Keratinocyte (primary cell): Measurements from ENCODE around the gene CATSPERE. TPM values are rescaled to one million over a fixed set of nuclear protein-coding genes. Genes with fewer than 3 reads are reported as not detected.
A peak's percentile ranks its signal among the peaks of the same experiment; 100 is the strongest.

Experiments used
- DNase-seq: peaks from one replicate; pipeline ENCODE4 v3.0.0-alpha.2; 2011; ENCODE audit warnings: low read depth, missing footprints, low spot score
- FAIRE-seq: peaks from 2 replicates; lab custom pipeline; 2011; peaks lifted over from hg19 to GRCh38; lab: Jason Lieb, UNC
- H2AFZ ChIP-seq: 2 replicates; pipeline ENCODE4 v1.6.0; 2012; ENCODE audit warnings: low read length, control low read depth, inconsistent platforms; ENCODE audit not compliant: control insufficient read depth
- H3K27ac ChIP-seq: 2 replicates; pipeline ENCODE4 v1.5.1; 2011; ENCODE audit warnings: low read length; ENCODE audit not compliant: control insufficient read depth, insufficient read depth
- H3K27me3 ChIP-seq: 3 replicates; pipeline ENCODE4 v1.6.0; 2011; ENCODE audit warnings: low read length; ENCODE audit not compliant: control insufficient read depth, insufficient read depth; ENCODE audit errors: extremely low read depth
- H3K36me3 ChIP-seq, 2 experiments: 2 replicates in 1 of 2; 3 replicates in 1 of 2; pipeline ENCODE4 v1.5.1; 2011; ENCODE audit warnings: low read length in 2 of 2, mild to moderate bottlenecking in 1 of 2; ENCODE audit not compliant: control insufficient read depth in 2 of 2, insufficient read depth in 2 of 2; ENCODE audit errors: extremely low read depth in 1 of 2
- H3K4me1 ChIP-seq: 3 replicates; pipeline ENCODE4 v1.5.1; 2011; ENCODE audit warnings: low read length; ENCODE audit not compliant: control insufficient read depth, insufficient read depth; ENCODE audit errors: extremely low read depth
- H3K4me2 ChIP-seq: 3 replicates; pipeline ENCODE4 v1.6.0; 2011; ENCODE audit warnings: low read depth, low read length; ENCODE audit not compliant: control insufficient read depth, insufficient read depth; ENCODE audit errors: extremely low read depth
- H3K4me3 ChIP-seq, 3 experiments: fragments of 200-600 bp in 1 of 3; sonication (generic) in 1 of 3; 2 replicates in 2 of 3; 3 replicates in 1 of 3; pipeline ENCODE4 v1.5.1; 2011 to 2016; ENCODE audit warnings: low read length in 3 of 3, mild to moderate bottlenecking in 3 of 3, control low read depth in 2 of 3, inconsistent platforms in 1 of 3, low read depth in 1 of 3, mixed read lengths in 1 of 3, mixed run types in 1 of 3, moderate library complexity in 1 of 3; ENCODE audit not compliant: control insufficient read depth in 2 of 3, insufficient read depth in 2 of 3; ENCODE audit errors: extremely low read depth in 1 of 3
- H3K79me2 ChIP-seq: 2 replicates; pipeline ENCODE4 v1.6.0; 2012; ENCODE audit warnings: low read length; ENCODE audit not compliant: control insufficient read depth, insufficient read depth
- H3K9ac ChIP-seq: 3 replicates; pipeline ENCODE4 v1.6.0; 2011; ENCODE audit warnings: low read length; ENCODE audit not compliant: control insufficient read depth, insufficient read depth; ENCODE audit errors: extremely low read depth
- H3K9me1 ChIP-seq: 3 replicates; pipeline ENCODE4 v1.6.0; 2011; ENCODE audit warnings: low read length; ENCODE audit not compliant: control insufficient read depth, insufficient read depth; ENCODE audit errors: extremely low read depth
- H3K9me3 ChIP-seq: 2 replicates; pipeline ENCODE4 v1.5.1; 2012; ENCODE audit warnings: low read depth, low read length; ENCODE audit not compliant: control insufficient read depth
- H4K20me1 ChIP-seq: 3 replicates; pipeline ENCODE4 v1.6.0; 2011; ENCODE audit warnings: low read length; ENCODE audit not compliant: control insufficient read depth, insufficient read depth; ENCODE audit errors: extremely low read depth
- EZH2 ChIP-seq: IDR thresholded peaks from one replicate; pipeline ENCODE4 v1.6.1; 2012; ENCODE audit warnings: inconsistent platforms, mild to moderate bottlenecking, low read length, moderate library complexity
- dilution Hi-C: fragments of 300-500 bp; cut with MboI; formaldehyde crosslinking; loops from one replicate; pipeline ENCODE4 v1.7.0; 2020; ENCODE audit warnings: low sequenced_read_pairs; ENCODE audit not compliant: extremely low pct_ligation_motif_present
- polyA plus RNA-seq, 5 experiments: library from polyadenylated mRNA; depleted of rRNA in 3 of 5; stranded (reverse) in 3 of 5; stranded (forward) in 1 of 5; unstranded in 1 of 5; fragments of >200 nt; gene quantifications; 1 replicate in 1 of 5; 2 replicates in 3 of 5; 3 replicates in 1 of 5; pipeline versions ENCODE4 v1.2.1 to v1.2.3, GENCODE V29; 2011 to 2012; ENCODE audit warnings: missing spikeins in 2 of 5, low read depth in 1 of 5, low replicate concordance in 1 of 5
- TF ChIP-seq, protein P1 (sequence below), 3 experiments: IDR thresholded peaks in 1 of 3; conservative IDR thresholded peaks in 1 of 3; optimal IDR thresholded peaks in 1 of 3; 2 replicates in 2 of 3; 3 replicates in 1 of 3; pipeline versions ENCODE3 to v1.5.1; 2011; ENCODE audit warnings: low read length in 3 of 3, mild to moderate bottlenecking in 3 of 3, moderate library complexity in 2 of 3, control low read depth in 1 of 3, inconsistent platforms in 1 of 3; ENCODE audit not compliant: insufficient read depth in 2 of 3; ENCODE audit errors: extremely low read depth in 1 of 3

The CATSPERE gene
- polyA plus RNA-seq, 1 donor (not counting 4 experiments of a cell fraction or from before 2014, with no cell fraction given): 0.42 TPM

GRCh38 chr1:244442850-244443249 lies 18.2 kb upstream of the CATSPERE start:
- no peak overlapping the region for H3K4me2 ChIP-seq
- no peak for DNase-seq
- no peaks in the 10 kb centered on the region for H3K27me3 ChIP-seq
- no peak overlapping the region for H3K4me3 ChIP-seq
- no peaks in the 10 kb centered on the region for H3K9me3 ChIP-seq
- no peaks in the 10 kb centered on the region for H3K9me1 ChIP-seq
- FAIRE-seq: peak; percentile 5
- no peaks in the 10 kb centered on the region for H4K20me1 ChIP-seq
- H3K27ac ChIP-seq: no peak overlapping the region
- TF ChIP-seq EZH2: no peak
- TF ChIP-seq, protein P1, sequence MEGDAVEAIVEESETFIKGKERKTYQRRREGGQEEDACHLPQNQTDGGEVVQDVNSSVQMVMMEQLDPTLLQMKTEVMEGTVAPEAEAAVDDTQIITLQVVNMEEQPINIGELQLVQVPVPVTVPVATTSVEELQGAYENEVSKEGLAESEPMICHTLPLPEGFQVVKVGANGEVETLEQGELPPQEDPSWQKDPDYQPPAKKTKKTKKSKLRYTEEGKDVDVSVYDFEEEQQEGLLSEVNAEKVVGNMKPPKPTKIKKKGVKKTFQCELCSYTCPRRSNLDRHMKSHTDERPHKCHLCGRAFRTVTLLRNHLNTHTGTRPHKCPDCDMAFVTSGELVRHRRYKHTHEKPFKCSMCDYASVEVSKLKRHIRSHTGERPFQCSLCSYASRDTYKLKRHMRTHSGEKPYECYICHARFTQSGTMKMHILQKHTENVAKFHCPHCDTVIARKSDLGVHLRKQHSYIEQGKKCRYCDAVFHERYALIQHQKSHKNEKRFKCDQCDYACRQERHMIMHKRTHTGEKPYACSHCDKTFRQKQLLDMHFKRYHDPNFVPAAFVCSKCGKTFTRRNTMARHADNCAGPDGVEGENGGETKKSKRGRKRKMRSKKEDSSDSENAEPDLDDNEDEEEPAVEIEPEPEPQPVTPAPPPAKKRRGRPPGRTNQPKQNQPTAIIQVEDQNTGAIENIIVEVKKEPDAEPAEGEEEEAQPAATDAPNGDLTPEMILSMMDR (optimal IDR thresholded peaks at IDR 0.05 in 1 of 3, IDR thresholded peaks at IDR 0.05 in 1 of 3, conservative IDR thresholded peaks at IDR 0.05 in 1 of 3; ENCODE audit: extremely low read depth in 1 of 3, insufficient read depth in 2 of 3, low read length in 3 of 3): no peak
- peaks cover 0 to 3% of the 10 kb centered on the region in 2 experiments for H3K36me3 ChIP-seq
- no peak overlapping the region for H2AFZ ChIP-seq
- no peak overlapping the region for H3K9ac ChIP-seq
- H3K79me2 ChIP-seq: peaks cover 86% of the 10 kb centered on the region
- dilution Hi-C loops: no loop called here
- H3K4me1 ChIP-seq: peaks cover 33% of the 10 kb centered on the region

DNA sequence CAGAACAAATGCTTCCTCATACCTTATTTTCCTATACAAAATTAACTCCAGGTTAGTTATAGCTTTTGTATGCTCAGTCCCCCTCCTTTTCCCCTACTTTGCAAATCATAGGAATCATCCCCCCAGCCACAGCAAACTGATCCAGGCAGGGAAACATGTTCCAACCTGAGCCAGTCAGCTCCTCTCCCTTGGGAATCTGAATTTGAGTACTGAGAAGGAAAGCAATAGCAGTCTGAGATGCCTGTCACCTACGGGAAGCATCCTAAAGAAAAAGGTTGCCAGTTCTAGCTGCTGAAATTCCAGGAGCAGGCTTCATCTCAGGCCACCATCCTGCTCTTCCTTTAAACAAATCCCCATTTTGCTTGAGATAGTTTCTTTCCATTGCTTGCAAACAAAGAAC lies 16.2 kb upstream of the CATSPERE start:
- H3K4me3 ChIP-seq: no peak overlapping the region
- no peaks in the 10 kb centered on the region for H3K27me3 ChIP-seq
- TF ChIP-seq EZH2: no peak
- TF ChIP-seq, protein P1 (optimal IDR thresholded peaks at IDR 0.05 in 1 of 3, IDR thresholded peaks at IDR 0.05 in 1 of 3, conservative IDR thresholded peaks at IDR 0.05 in 1 of 3; ENCODE audit: extremely low read depth in 1 of 3, insufficient read depth in 2 of 3, low read length in 3 of 3): no peak
- peak overlapping the region; percentile 8 for H3K9ac ChIP-seq
- peaks cover 88% of the 10 kb centered on the region for H3K79me2 ChIP-seq
- peak overlapping the region; percentile 24 for H3K4me2 ChIP-seq
- peaks cover 2 to 7% of the 10 kb centered on the region in 2 experiments for H3K36me3 ChIP-seq
- DNase-seq (no peak), FAIRE-seq (peak; percentile 71)
- no peaks in the 10 kb centered on the region for H3K9me1 ChIP-seq
- no peaks in the 10 kb centered on the region for H3K9me3 ChIP-seq
- no peak overlapping the region for H2AFZ ChIP-seq
- dilution Hi-C loops: no loop called here
- peak overlapping the region; percentile 4 for H3K27ac ChIP-seq
- peaks cover 22% of the 10 kb centered on the region for H3K4me1 ChIP-seq
- no peaks in the 10 kb centered on the region for H4K20me1 ChIP-seq
